ENCODE data around the gene SETMAR. TPM values are rescaled to one million over a fixed set of nuclear protein-coding genes. Genes with fewer than 3 reads are reported as not detected.

SETMAR gene
- total and polyA plus RNA-seq, 2 donors (not counting 1 experiment from before 2014, with no cell fraction given), result 4.2 to 7.6 TPM

DNA sequence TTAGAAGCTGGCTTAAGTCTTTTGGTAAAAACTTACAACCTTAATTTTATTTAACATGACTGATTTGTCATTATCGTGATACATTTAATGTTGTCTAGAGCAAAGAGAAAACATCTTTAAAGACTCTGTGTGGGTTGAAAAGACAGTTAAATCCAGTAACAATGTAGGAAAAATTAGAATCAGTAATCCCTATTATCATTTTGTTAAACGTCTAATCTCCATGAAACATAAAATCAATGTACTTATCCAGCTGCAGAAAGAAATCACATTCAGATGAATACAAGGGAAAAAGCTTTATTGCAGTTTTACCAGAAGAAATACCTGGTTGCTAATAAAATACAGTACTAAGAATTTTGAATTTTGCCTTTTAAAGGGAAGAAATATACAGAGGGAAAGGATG lies 21.2 kb upstream of the SETMAR start:
- no peaks in the 10 kb centered on the region for H3K4me1 Mint-ChIP-seq
- Histone ChIP-seq H3K4me2 (replicated peaks; ENCODE audit: low read depth, low read length, poor library complexity, severe bottlenecking) (no peak overlapping the region), H3K27me3 (replicated peaks in 1 of 4; ENCODE audit: control extremely low read depth in 1 of 4, control insufficient read depth in 3 of 4, insufficient read depth in 4 of 4, low read length in 3 of 4) (no peaks in the 10 kb centered on the region), H3K4me1 (ENCODE audit: control insufficient read depth in 2 of 2, insufficient read depth in 2 of 2, low read length in 2 of 2) (no peaks in the 10 kb centered on the region), H2AFZ (ENCODE audit: insufficient read depth, low read depth, low read length, poor library complexity, severe bottlenecking) (no peak overlapping the region), H3K27ac (ENCODE audit: low read length in 2 of 2) (no peak overlapping the region), H3K79me2 (ENCODE audit: control insufficient read depth, insufficient read depth, low read length) (no peaks in the 10 kb centered on the region), H3K9me3 (ENCODE audit: control extremely low read depth in 1 of 3, control insufficient read depth in 2 of 3, insufficient read depth in 1 of 3, low read length in 2 of 3) (no peaks in the 10 kb centered on the region), H3K4me3 (ENCODE audit: control extremely low read depth in 1 of 5, extremely low read depth in 1 of 5, insufficient read depth in 1 of 5, low read depth in 2 of 5, low read length in 4 of 5) (no peak overlapping the region), H4K20me1 (ENCODE audit: control insufficient read depth, insufficient read depth, low read length, poor library complexity, severe bottlenecking) (no peaks in the 10 kb centered on the region), H3K9ac (ENCODE audit: low read length) (no peak overlapping the region), H3K36me3 (replicated peaks in 1 of 2; ENCODE audit: control extremely low read depth in 1 of 2, control insufficient read depth in 1 of 2, extremely low read depth in 1 of 2, insufficient read depth in 2 of 2, low read length in 1 of 2) (no peaks in the 10 kb centered on the region)
- TF ChIP-seq CTCF (IDR thresholded peaks at IDR 0.05) (no peak), EZH2 (IDR thresholded peaks at IDR 0.05; ENCODE audit: borderline replicate concordance, insufficient read depth, low read depth, low read length, poor library complexity, severe bottlenecking) (no peak)
- CTCF ChIA-PET, result interaction anchor here (18.6 kb wide), 1 partner anchor 1081 kb away, joined by 348 read pairs; no protein-coding TSS in a partner anchor
- DNase-seq (no peak), ATAC-seq (ENCODE audit: low read depth) (no peak)
- intact Hi-C loops (cut with micrococcal nuclease), result no loop called here
- POLR2A ChIA-PET, result no interaction called here
- no CpG with 5 or more reads among the region's 2 CpGs for WGBS (ENCODE audit: insufficient coverage)
- H3K4me3 Mint-ChIP-seq, result no peak overlapping the region
- H3K27me3 Mint-ChIP-seq, result peaks cover 3% of the 10 kb centered on the region
- H3K27ac Mint-ChIP-seq, result no peak overlapping the region
- H3K9me3 Mint-ChIP-seq (ENCODE audit: insufficient read depth), result no peaks in the 10 kb centered on the region

DNA sequence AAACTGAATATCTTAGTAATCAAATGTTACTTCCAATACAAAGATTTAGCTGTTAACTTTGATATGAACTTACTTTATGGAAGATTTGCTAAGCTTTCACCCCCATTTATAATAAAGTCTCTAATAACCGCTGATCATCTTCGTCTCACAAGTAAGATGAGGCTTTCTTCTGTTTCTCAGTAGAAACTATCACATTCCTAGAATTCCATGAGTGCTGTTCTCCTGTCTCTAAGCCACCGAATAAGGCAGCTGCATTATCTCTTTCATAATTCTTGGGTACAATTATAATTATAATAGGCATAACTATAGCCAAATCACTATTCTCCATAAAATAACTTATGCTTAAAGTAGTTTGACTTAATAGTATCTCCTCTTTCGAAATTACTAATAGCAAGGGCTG lies 18.3 kb upstream of the SETMAR start:
- no peak overlapping the region for H3K4me3 ChIP-seq (ENCODE audit: control extremely low read depth in 1 of 5, extremely low read depth in 1 of 5, insufficient read depth in 1 of 5, low read depth in 2 of 5, low read length in 4 of 5)
- no peak overlapping the region for H3K27ac ChIP-seq (ENCODE audit: low read length in 2 of 2)
- no peaks in the 10 kb centered on the region for H3K79me2 ChIP-seq (ENCODE audit: control insufficient read depth, insufficient read depth, low read length)
- no peaks in the 10 kb centered on the region for H3K9me3 ChIP-seq (ENCODE audit: control extremely low read depth in 1 of 3, control insufficient read depth in 2 of 3, insufficient read depth in 1 of 3, low read length in 2 of 3)
- intact Hi-C loops (cut with micrococcal nuclease), result no loop called here
- no peak overlapping the region for H3K9ac ChIP-seq (ENCODE audit: low read length)
- H3K36me3 ChIP-seq (replicated peaks in 1 of 2; ENCODE audit: control extremely low read depth in 1 of 2, control insufficient read depth in 1 of 2, extremely low read depth in 1 of 2, insufficient read depth in 2 of 2, low read length in 1 of 2), result no peaks in the 10 kb centered on the region
- H3K4me1 ChIP-seq (ENCODE audit: control insufficient read depth in 2 of 2, insufficient read depth in 2 of 2, low read length in 2 of 2), result no peaks in the 10 kb centered on the region
- CTCF ChIA-PET, result interaction anchor here (0.8 to 18.6 kb wide), 3 partner anchors 12 to 1084 kb away, joined by 3 to 348 read pairs (median 22); no protein-coding TSS in a partner anchor
- Mint-ChIP-seq H3K9me3 (ENCODE audit: insufficient read depth) (no peaks in the 10 kb centered on the region), H3K27me3 (peaks cover 6% of the 10 kb centered on the region), H3K4me1 (no peaks in the 10 kb centered on the region), H3K4me3 (no peak overlapping the region), H3K27ac (no peak overlapping the region)
- no peak for TF ChIP-seq EZH2 (IDR thresholded peaks at IDR 0.05; ENCODE audit: borderline replicate concordance, insufficient read depth, low read depth, low read length, poor library complexity, severe bottlenecking)
- no peak for TF ChIP-seq CTCF (IDR thresholded peaks at IDR 0.05)
- WGBS (ENCODE audit: insufficient coverage), result no CpG with 5 or more reads among the region's 4 CpGs
- ATAC-seq (ENCODE audit: low read depth) (no peak), DNase-seq (no peak)
- H3K27me3 ChIP-seq (replicated peaks in 1 of 4; ENCODE audit: control extremely low read depth in 1 of 4, control insufficient read depth in 3 of 4, insufficient read depth in 4 of 4, low read length in 3 of 4), result no peaks in the 10 kb centered on the region
- H2AFZ ChIP-seq (ENCODE audit: insufficient read depth, low read depth, low read length, poor library complexity, severe bottlenecking), result no peak overlapping the region
- POLR2A ChIA-PET, result no interaction called here
- H4K20me1 ChIP-seq (ENCODE audit: control insufficient read depth, insufficient read depth, low read length, poor library complexity, severe bottlenecking), result no peaks in the 10 kb centered on the region
- no peak overlapping the region for H3K4me2 ChIP-seq (replicated peaks; ENCODE audit: low read depth, low read length, poor library complexity, severe bottlenecking)
